ENCODE measurements around the gene CACNA1D.

DNA sequence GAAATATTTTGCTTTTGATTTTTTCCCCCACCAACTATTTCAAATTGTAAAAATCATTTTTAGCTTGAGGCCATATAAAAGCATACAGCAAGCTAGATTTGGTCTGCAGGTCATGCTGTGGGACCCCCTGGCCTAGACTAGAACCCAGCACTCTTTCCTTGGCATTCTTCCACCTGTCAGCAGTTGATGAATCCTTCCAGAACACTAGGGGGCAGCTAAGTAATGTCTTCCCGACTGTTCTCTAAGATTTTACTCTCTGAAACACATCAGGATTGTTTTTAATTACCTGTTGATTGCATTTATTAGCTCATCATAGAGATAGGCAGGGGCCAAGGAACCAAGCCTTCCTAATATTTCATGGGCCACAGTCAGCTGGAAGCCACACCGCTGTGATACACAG, 174.5 kb downstream of the CACNA1D start:
- TF ChIP-seq ZNF384 (IDR thresholded peaks at IDR 0.05) (no peak), SP1 (IDR thresholded peaks at IDR 0.05) (no peak), LEF1 (IDR thresholded peaks at IDR 0.05; ENCODE audit: borderline replicate concordance) (no peak), FOXM1 (IDR thresholded peaks at IDR 0.05; ENCODE audit: borderline replicate concordance) (no peak), FOXK2 (IDR thresholded peaks at IDR 0.05) (no peak), BHLHE40 (IDR thresholded peaks at IDR 0.05; ENCODE audit: borderline replicate concordance) (no peak), NFRKB (IDR thresholded peaks at IDR 0.05) (no peak), ELF4 (IDR thresholded peaks at IDR 0.05) (no peak), TARDBP (IDR thresholded peaks at IDR 0.05) (no peak), CTBP1 (IDR thresholded peaks at IDR 0.05; ENCODE audit: borderline replicate concordance) (no peak), SUZ12 (IDR thresholded peaks at IDR 0.05) (no peak)

Data from HEK293T (cell line).